Activated gamma-delta T cell treated with Interleukin-2 at 50 U/mL for 16 hours (primary cell): ENCODE data around the gene CEMIP.
A peak's percentile ranks its signal among the peaks of the same experiment; 100 is the strongest.

Experiments used
- DNase-seq: peaks from one replicate; pipeline ENCODE4 v3.0.0-alpha.2; 2020

The CEMIP gene

GRCh38 chr15:80778964-80779657 lies at the start of gene CEMIP:
Gene CEMIP, plus strand, starts transcription at chr15:80779370. Its CDS starts 94,510 bp downstream, at chr15:80873880.
- peak; percentile 4 for DNase-seq

GRCh38 chr15:80730387-80730786 lies 48.8 kb upstream of the CEMIP start:
- no peak for DNase-seq

- DNase-seq: no peak
Observed at GRCh38 chr15:80730926-80731325, 48.2 kb upstream of the CEMIP start.

- DNase-seq: no peak
Observed at GRCh38 chr15:80732167-80732566, 47.0 kb upstream of the CEMIP start.

- DNase-seq: no peak
Observed at GRCh38 chr15:80732818-80733217, 46.4 kb upstream of the CEMIP start.

- no peak for DNase-seq
Observed at GRCh38 chr15:80733460-80733859, 45.7 kb upstream of the CEMIP start.

GRCh38 chr15:80735344-80735743 lies 43.8 kb upstream of the CEMIP start:
- DNase-seq: no peak

GRCh38 chr15:80736560-80736959 lies 42.6 kb upstream of the CEMIP start:
- DNase-seq: no peak

GRCh38 chr15:80739919-80740318 lies 39.3 kb upstream of the CEMIP start:
- no peak for DNase-seq

GRCh38 chr15:80742081-80742480 lies 37.1 kb upstream of the CEMIP start:
- DNase-seq: no peak

- no peak for DNase-seq
Observed at GRCh38 chr15:80743189-80743833, 35.9 kb upstream of the CEMIP start.

GRCh38 chr15:80744415-80744814 lies 34.8 kb upstream of the CEMIP start:
- no peak for DNase-seq

- DNase-seq: no peak
Observed at GRCh38 chr15:80744826-80745225, 34.3 kb upstream of the CEMIP start.

GRCh38 chr15:80745888-80746287 lies 33.3 kb upstream of the CEMIP start:
- no peak for DNase-seq

- no peak for DNase-seq
Observed at GRCh38 chr15:80747317-80748053, 31.7 kb upstream of the CEMIP start.

- DNase-seq: no peak
Observed at GRCh38 chr15:80749589-80749988, 29.6 kb upstream of the CEMIP start.

- no peak for DNase-seq
Observed at GRCh38 chr15:80750575-80750974, 28.6 kb upstream of the CEMIP start.

- DNase-seq: no peak
Observed at GRCh38 chr15:80752204-80752603, 27.0 kb upstream of the CEMIP start.

- DNase-seq: no peak
Observed at GRCh38 chr15:80753161-80753560, 26.0 kb upstream of the CEMIP start.

- no peak for DNase-seq
Observed at GRCh38 chr15:80754014-80754413, 25.2 kb upstream of the CEMIP start.

- DNase-seq: no peak
Observed at GRCh38 chr15:80755885-80756284, 23.3 kb upstream of the CEMIP start.

GRCh38 chr15:80758130-80758745 lies 20.9 kb upstream of the CEMIP start:
- no peak for DNase-seq

- no peak for DNase-seq
Observed at GRCh38 chr15:80760960-80761359, 18.2 kb upstream of the CEMIP start.

GRCh38 chr15:80761754-80762153 lies 17.4 kb upstream of the CEMIP start:
- no peak for DNase-seq
